Neutrophil (primary cell): ENCODE data around the gene NAV3.

ENCODE experiments used
- H3K27ac ChIP-seq: fragments of 200-600 bp; sonication (generic); 2 replicates; pipeline ENCODE4 v1.5.1; 2016; ENCODE audit warnings: mild to moderate bottlenecking, moderate library complexity
- H3K27me3 ChIP-seq: fragments of 200-600 bp; sonication (generic); 2 replicates; pipeline ENCODE4 v1.6.0; 2016; ENCODE audit warnings: mild to moderate bottlenecking
- H3K36me3 ChIP-seq: fragments of 200-600 bp; sonication (generic); 2 replicates; pipeline ENCODE4 v1.5.1; 2017
- H3K4me1 ChIP-seq, 2 experiments: fragments of 200-600 bp in 1 of 2; sonication (generic) in 1 of 2; 1 replicate in 1 of 2; 2 replicates in 1 of 2; pipeline versions ENCODE4 v1.5.1 to v1.6.1; 2013 to 2016; ENCODE audit warnings: low read depth in 1 of 2, low read length in 1 of 2, mild to moderate bottlenecking in 1 of 2, moderate library complexity in 1 of 2; ENCODE audit not compliant: control insufficient read depth in 1 of 2, insufficient read depth in 1 of 2
- H3K4me3 ChIP-seq, 2 experiments: fragments of 200-600 bp in 1 of 2; sonication (generic) in 1 of 2; 1 replicate in 1 of 2; 2 replicates in 1 of 2; pipeline ENCODE4 v1.5.1; 2013 to 2016; ENCODE audit warnings: low read depth in 1 of 2, low read length in 1 of 2, mild to moderate bottlenecking in 1 of 2, moderate library complexity in 1 of 2
- H3K9me3 ChIP-seq: fragments of 200-600 bp; sonication (generic); 2 replicates; pipeline ENCODE4 v1.5.1; 2016
- TF ChIP-seq, protein P1 (sequence below): fragments of 200-600 bp; sonication (generic); IDR thresholded peaks from 2 replicates; pipeline ENCODE4 v1.5.1; 2016; ENCODE audit warnings: antibody characterized with exemption

NAV3 gene

DNA sequence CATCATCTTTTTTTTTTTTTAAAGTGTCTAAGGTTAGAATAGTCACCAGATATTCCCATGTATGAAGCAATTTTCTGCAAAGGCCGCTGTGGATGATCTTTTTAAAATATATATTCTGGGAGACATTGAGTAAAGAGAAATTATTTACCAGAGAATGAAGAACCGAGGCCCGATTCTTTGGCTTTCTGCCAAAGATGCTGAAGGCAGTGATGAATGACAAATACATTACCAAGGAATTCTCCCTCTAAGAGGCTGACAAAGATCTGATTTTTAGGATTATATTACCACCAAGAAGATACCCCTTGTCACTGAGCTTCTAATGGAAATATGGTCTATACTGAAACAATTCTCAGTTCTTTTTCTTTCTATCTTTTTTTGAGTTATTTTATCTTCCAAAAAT lies 336.8 kb downstream of the NAV3 start:
- H3K36me3 ChIP-seq: no peaks in the 10 kb centered on the region
- H3K4me1 ChIP-seq: no peaks in the 10 kb centered on the region
- H3K27ac ChIP-seq: no peak overlapping the region
- TF ChIP-seq, protein P1, sequence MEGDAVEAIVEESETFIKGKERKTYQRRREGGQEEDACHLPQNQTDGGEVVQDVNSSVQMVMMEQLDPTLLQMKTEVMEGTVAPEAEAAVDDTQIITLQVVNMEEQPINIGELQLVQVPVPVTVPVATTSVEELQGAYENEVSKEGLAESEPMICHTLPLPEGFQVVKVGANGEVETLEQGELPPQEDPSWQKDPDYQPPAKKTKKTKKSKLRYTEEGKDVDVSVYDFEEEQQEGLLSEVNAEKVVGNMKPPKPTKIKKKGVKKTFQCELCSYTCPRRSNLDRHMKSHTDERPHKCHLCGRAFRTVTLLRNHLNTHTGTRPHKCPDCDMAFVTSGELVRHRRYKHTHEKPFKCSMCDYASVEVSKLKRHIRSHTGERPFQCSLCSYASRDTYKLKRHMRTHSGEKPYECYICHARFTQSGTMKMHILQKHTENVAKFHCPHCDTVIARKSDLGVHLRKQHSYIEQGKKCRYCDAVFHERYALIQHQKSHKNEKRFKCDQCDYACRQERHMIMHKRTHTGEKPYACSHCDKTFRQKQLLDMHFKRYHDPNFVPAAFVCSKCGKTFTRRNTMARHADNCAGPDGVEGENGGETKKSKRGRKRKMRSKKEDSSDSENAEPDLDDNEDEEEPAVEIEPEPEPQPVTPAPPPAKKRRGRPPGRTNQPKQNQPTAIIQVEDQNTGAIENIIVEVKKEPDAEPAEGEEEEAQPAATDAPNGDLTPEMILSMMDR: no peak
- H3K27me3 ChIP-seq: no peaks in the 10 kb centered on the region
- H3K4me3 ChIP-seq: no peak overlapping the region
- H3K9me3 ChIP-seq: no peaks in the 10 kb centered on the region

DNA sequence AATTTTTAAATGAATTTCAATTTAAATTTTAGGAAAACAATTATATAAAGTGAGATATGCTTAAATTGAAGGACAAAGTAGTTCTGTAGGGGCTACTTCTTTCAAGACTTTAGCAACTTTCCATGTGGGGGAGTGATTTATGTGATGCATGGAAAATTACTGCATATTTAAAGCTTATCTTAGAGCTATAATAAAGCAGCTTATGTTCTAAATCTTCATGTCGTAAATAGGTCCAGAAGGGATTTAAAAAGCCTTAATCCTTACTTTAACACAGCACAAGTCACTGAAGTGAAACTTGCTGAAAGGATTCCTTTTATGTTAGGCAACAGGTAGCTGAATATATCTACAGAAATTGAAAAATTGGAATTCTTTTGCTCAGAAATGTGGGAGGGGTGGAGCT lies 340.4 kb downstream of the NAV3 start:
- Histone ChIP-seq H3K27ac (no peak overlapping the region), H3K4me3 (no peak overlapping the region), H3K36me3 (no peaks in the 10 kb centered on the region), H3K27me3 (no peaks in the 10 kb centered on the region), H3K4me1 (no peaks in the 10 kb centered on the region), H3K9me3 (no peaks in the 10 kb centered on the region)
- TF ChIP-seq, protein P1: no peak

- Histone ChIP-seq H3K9me3 (no peaks in the 10 kb centered on the region), H3K27ac (no peak overlapping the region), H3K36me3 (no peaks in the 10 kb centered on the region), H3K4me3 (no peak overlapping the region), H3K4me1 (no peaks in the 10 kb centered on the region), H3K27me3 (no peaks in the 10 kb centered on the region)
- TF ChIP-seq, protein P1: no peak
Measured at GRCh38 chr12:78176643-78177042, 345.9 kb downstream of the NAV3 start.

GRCh38 chr12:78177298-78177697 lies 346.6 kb downstream of the NAV3 start:
- no peaks in the 10 kb centered on the region for H3K4me1 ChIP-seq
- no peaks in the 10 kb centered on the region for H3K27me3 ChIP-seq
- no peak overlapping the region for H3K27ac ChIP-seq
- no peaks in the 10 kb centered on the region for H3K36me3 ChIP-seq
- TF ChIP-seq, protein P1: no peak
- H3K9me3 ChIP-seq: no peaks in the 10 kb centered on the region
- no peak overlapping the region for H3K4me3 ChIP-seq

DNA sequence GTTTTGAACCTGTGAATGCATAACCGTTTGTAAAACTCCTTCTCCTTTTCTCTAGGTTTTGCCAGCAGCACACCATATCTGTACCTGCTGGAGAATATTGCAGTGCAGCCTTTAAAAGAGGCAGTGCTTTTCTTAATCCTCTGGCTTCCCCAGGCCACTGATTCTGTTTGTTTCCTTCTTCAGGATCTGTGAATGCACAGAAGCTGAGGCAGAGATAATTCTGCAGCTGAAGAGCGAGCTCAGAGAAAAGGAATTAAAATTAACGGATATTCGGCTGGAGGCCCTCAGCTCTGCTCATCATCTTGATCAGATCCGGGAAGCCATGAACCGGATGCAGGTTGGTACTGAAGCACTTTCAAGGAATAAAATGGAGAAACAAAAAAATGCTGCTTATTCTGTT lies 348.7 kb downstream of the NAV3 start:
- Histone ChIP-seq H3K4me1 (no peaks in the 10 kb centered on the region), H3K36me3 (no peaks in the 10 kb centered on the region), H3K27me3 (no peaks in the 10 kb centered on the region), H3K9me3 (no peaks in the 10 kb centered on the region), H3K4me3 (no peak overlapping the region), H3K27ac (no peak overlapping the region)
- TF ChIP-seq, protein P1: no peak
